GM13976 (cell line): Measurements from ENCODE around the gene RFTN1.
A peak's percentile ranks its signal among the peaks of the same experiment; 100 is the strongest.

Source experiments
- DNase-seq: peaks from one replicate; pipeline ENCODE4 v3.0.0; 2012; ENCODE audit warnings: low spot score
- CTCF ChIP-seq: IDR thresholded peaks from 2 replicates; pipeline ENCODE4 v1.5.1; 2012; ENCODE audit warnings: borderline replicate concordance, mild to moderate bottlenecking; ENCODE audit not compliant: insufficient read depth; ENCODE audit errors: extremely low read depth, missing control alignments, control extremely low read depth
- in situ Hi-C: fragments of 300-500 bp; cut with MboI; formaldehyde crosslinking; loops from one replicate; pipeline ENCODE4 v1.12.0; 2022; ENCODE audit warnings: low sequenced_read_pairs, mixed read lengths, inconsistent platforms; ENCODE audit not compliant: unreplicated experiment

RFTN1 gene

GRCh38 chr3:16513141-16514020 is at the start of gene RFTN1:
RFTN1 (minus strand) TSS chr3:16513699; CDS start chr3:16493869, 19,830 bp downstream.
- peak; percentile 67 for DNase-seq
- no peak for TF ChIP-seq CTCF
- in situ Hi-C loops: loop anchor here (10.0 kb wide), 1 partner anchor 139 kb away; no protein-coding TSS in a partner anchor

GRCh38 chr3:16559653-16560365 is 46.3 kb upstream of the RFTN1 start:
- DNase-seq: no peak
- in situ Hi-C loops: loop anchor here (10.0 kb wide), 1 partner anchor 285 kb away; no protein-coding TSS in a partner anchor
- TF ChIP-seq CTCF: no peak

GRCh38 chr3:16554126-16554525 is 40.6 kb upstream of the RFTN1 start:
- in situ Hi-C loops: loop anchor here (10.0 kb wide), 1 partner anchor 279 kb away; no protein-coding TSS in a partner anchor
- DNase-seq: no peak
- TF ChIP-seq CTCF: no peak

DNA sequence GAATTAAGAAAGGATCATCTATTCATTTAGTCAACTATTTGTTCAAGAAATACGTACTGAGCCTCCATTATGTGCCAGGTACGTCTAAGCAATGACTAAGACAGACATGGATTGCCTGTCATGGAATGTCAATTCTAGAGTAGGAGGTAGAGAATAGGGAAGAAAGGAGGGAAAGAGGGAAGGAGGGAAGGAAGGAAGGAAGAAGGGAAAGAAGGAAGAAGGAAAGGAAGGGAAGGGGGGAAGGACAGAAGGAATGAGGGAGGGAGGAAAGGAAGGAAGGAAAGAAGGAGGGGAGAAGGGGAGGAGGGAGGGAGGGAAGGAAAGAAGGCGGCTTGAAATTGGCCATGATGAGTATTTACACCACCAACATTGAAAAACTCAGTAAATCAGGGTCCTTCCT is 39.3 kb upstream of the RFTN1 start:
- no peak for TF ChIP-seq CTCF
- in situ Hi-C loops: loop anchor here (10.0 kb wide), 1 partner anchor 278 kb away; no protein-coding TSS in a partner anchor
- no peak for DNase-seq

DNA sequence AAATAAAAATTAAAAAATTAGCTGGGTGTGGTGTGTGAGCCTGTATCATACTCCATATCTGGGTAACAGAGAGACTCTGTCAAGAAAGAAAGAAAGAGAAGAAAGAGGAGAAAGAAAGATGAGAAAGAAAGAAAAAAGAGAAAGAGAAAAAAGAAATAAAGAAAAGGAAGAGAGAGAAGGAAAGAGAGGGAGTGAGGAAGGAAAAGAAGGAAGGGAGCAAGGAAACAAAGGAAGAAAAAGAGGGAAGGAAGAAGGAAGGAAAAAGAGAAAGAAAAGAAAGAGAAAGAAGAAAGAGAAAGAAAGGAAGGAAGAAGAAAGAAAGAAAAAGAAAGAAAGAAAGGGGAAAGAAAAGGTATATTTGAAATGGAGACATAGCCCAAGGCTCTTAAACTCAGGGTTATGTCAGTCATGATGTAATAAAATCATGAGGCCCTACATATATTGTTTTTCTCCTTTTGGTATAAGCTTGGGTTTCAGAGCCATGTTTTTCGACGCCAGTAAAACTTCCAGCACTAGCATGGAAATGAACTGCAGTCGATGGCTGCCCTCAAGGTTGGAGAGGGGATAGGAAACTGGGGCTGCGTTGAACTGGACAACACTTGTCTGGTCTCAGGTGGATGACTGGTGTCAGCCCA is 38.0 kb upstream of the RFTN1 start:
- in situ Hi-C loops: loop anchor here (10.0 kb wide), 1 partner anchor 277 kb away; no protein-coding TSS in a partner anchor
- TF ChIP-seq CTCF: no peak
- DNase-seq: no peak
